GM12878 (cell line): ENCODE measurements around the gene GNLY. TPM values are rescaled to one million over a fixed set of nuclear protein-coding genes. Genes with fewer than 3 reads are reported as not detected.

ENCODE experiments used
- ATAC-seq: fragments of 200-7000 bp; cut with Tn5 transposase; 3 replicates; pipeline ENCODE4 v1.9.1; 2020; ENCODE audit warnings: mild to moderate bottlenecking, moderate library complexity
- BruUV-seq: library from RNA; stranded (reverse); fragments of 400-500 nt; replicated peaks from 2 replicates; lab custom pipeline; 2021; lab: Mats Ljungman, UMichigan
- CTCF ChIA-PET: fragments of 300-600 bp; sonication (Branson Sonifier 250); formaldehyde crosslinking; extraction: SDS; loops from one replicate; lab custom pipeline; 2021; ENCODE audit warnings: inconsistent platforms; lab: Yijun Ruan, JAX
- POLR2A ChIA-PET: fragments of 350-600 bp; formaldehyde crosslinking; extraction: SDS; loops from one replicate; lab custom pipeline; 2021; ENCODE audit warnings: inconsistent platforms; lab: Charles Lee
- RAD21 ChIA-PET: fragments of 300-600 bp; sonication (Branson Sonifier 250); formaldehyde crosslinking; loops from one replicate; lab custom pipeline; 2023; ENCODE audit warnings: antibody characterized with exemption; ENCODE audit not compliant: unreplicated experiment; lab: Charles Lee
- SMC1A ChIA-PET: fragments of 300-600 bp; sonication (Branson Sonifier 250); formaldehyde crosslinking; loops from one replicate; lab custom pipeline; 2023; ENCODE audit not compliant: unreplicated experiment, uncharacterized antibody; lab: Charles Lee
- DNase-seq: peaks from one replicate; pipeline ENCODE4 v3.0.0-alpha.2; 2011; ENCODE audit warnings: low read depth, low spot score
- FAIRE-seq: peaks from 3 replicates; lab custom pipeline; 2011; peaks lifted over from hg19 to GRCh38; lab: Jason Lieb, UNC
- H2AFZ ChIP-seq: 2 replicates; pipeline ENCODE4 v1.6.0; 2011; ENCODE audit warnings: low read depth, low read length, control low read depth; ENCODE audit not compliant: control insufficient read depth
- H3K27ac ChIP-seq: 2 replicates; pipeline ENCODE4 v1.5.1; 2011; ENCODE audit warnings: control low read depth; ENCODE audit not compliant: control insufficient read depth, insufficient read depth
- H3K27me3 ChIP-seq, 2 experiments: replicated peaks in 1 of 2; 2 replicates each; pipeline versions ENCODE4 v1.6.0 to v1.6.1; 2011; ENCODE audit warnings: low read length in 1 of 2; ENCODE audit not compliant: control insufficient read depth in 2 of 2, insufficient read depth in 2 of 2
- H3K36me3 ChIP-seq, 2 experiments: 2 replicates each; pipeline ENCODE4 v1.5.1; 2011; ENCODE audit warnings: low read length in 1 of 2; ENCODE audit not compliant: control insufficient read depth in 2 of 2, insufficient read depth in 2 of 2
- H3K4me1 ChIP-seq: 2 replicates; pipeline ENCODE4 v1.6.1; 2011; ENCODE audit warnings: mild to moderate bottlenecking, low read length, moderate library complexity, mixed read lengths; ENCODE audit not compliant: control insufficient read depth, insufficient read depth
- H3K4me2 ChIP-seq: 2 replicates; pipeline ENCODE4 v1.6.0; 2011; ENCODE audit warnings: control low read depth; ENCODE audit not compliant: control insufficient read depth, insufficient read depth
- H3K4me3 ChIP-seq: fragments of 200-600 bp; sonication (generic); 2 replicates; pipeline ENCODE4 v1.5.1; 2016
- H3K79me2 ChIP-seq: 2 replicates; pipeline ENCODE4 v1.6.0; 2011; ENCODE audit warnings: low read length; ENCODE audit not compliant: control insufficient read depth, insufficient read depth
- H3K9ac ChIP-seq: 2 replicates; pipeline ENCODE4 v1.8.0; 2011; ENCODE audit warnings: low read length, control low read depth, mixed read lengths; ENCODE audit not compliant: control insufficient read depth, insufficient read depth
- H3K9me3 ChIP-seq: replicated peaks from 3 replicates; pipeline ENCODE4 v1.5.1; 2011; ENCODE audit warnings: mild to moderate bottlenecking, low read length; ENCODE audit not compliant: control insufficient read depth, insufficient read depth
- H4K20me1 ChIP-seq: 2 replicates; pipeline ENCODE4 v1.6.0; 2011; ENCODE audit not compliant: control insufficient read depth, insufficient read depth
- ATF2 ChIP-seq: IDR thresholded peaks from 2 replicates; pipeline ENCODE4 v1.6.1; 2012; ENCODE audit warnings: low read length, inconsistent platforms
- CHD2 ChIP-seq: IDR thresholded peaks from 2 replicates; pipeline ENCODE4 v1.6.1; 2011; ENCODE audit warnings: low read depth, low read length, improper control_type of control experiment, borderline replicate concordance
- CHD4 ChIP-seq: fragments of 200-600 bp; sonication (generic); IDR thresholded peaks from 2 replicates; pipeline ENCODE4 v1.6.1; 2016; ENCODE audit warnings: mild to moderate bottlenecking
- JUND ChIP-seq: IDR thresholded peaks from 2 replicates; pipeline ENCODE4 v1.6.1; 2012; ENCODE audit warnings: low read depth, mild to moderate bottlenecking, low read length, improper control_type of control experiment, moderate library complexity
- NRF1 ChIP-seq: conservative IDR thresholded peaks from 2 replicates; pipeline ENCODE4 v1.6.1; 2011; ENCODE audit warnings: mild to moderate bottlenecking, low read depth, low read length, improper control_type of control experiment
- POLR2A ChIP-seq: IDR thresholded peaks from 2 replicates; pipeline ENCODE4 v1.6.1; 2011; ENCODE audit warnings: low read depth, mild to moderate bottlenecking, low read length
- SMAD1 ChIP-seq: fragments of 450-650 bp; IDR thresholded peaks from 2 replicates; pipeline ENCODE4 v1.6.1; 2018; ENCODE audit warnings: mild to moderate bottlenecking, low read depth; ENCODE audit not compliant: partially characterized antibody
- STAT1 ChIP-seq: fragments of 450-650 bp; conservative IDR thresholded peaks from 2 replicates; pipeline ENCODE4 v1.6.1; 2014; ENCODE audit warnings: antibody characterized with exemption, mild to moderate bottlenecking
- TCF3 ChIP-seq: IDR thresholded peaks from 2 replicates; pipeline ENCODE4 v1.6.1; 2012; ENCODE audit warnings: low read depth, mild to moderate bottlenecking, low read length, borderline replicate concordance; ENCODE audit not compliant: insufficient read depth
- ZNF207 ChIP-seq: fragments of 450-650 bp; IDR thresholded peaks from 2 replicates; pipeline ENCODE4 v1.6.1; 2014; ENCODE audit warnings: antibody characterized with exemption, mild to moderate bottlenecking, borderline replicate concordance
- WGBS: methylation state at CpG from one replicate; pipeline ENCODE4 v1.1.6; 2016; ENCODE audit warnings: low lambda C conversion rate; ENCODE audit not compliant: insufficient replicate concordance, insufficient coverage; ENCODE audit errors: missing lambda C conversion rate; 5-methylcytosine and 5-hydroxymethylcytosine counted together
- in situ Hi-C: fragments of 300-500 bp; cut with MboI; formaldehyde crosslinking; loops from 9 replicates; pipeline ENCODE4 v1.14.3; 2018; ENCODE audit warnings: mixed read lengths
- intact Hi-C: fragments of 100-400 bp; cut with micrococcal nuclease; formaldehyde crosslinking; loops from one replicate; pipeline ENCODE4 v1.14.2; 2022; ENCODE audit not compliant: unreplicated experiment
- polyA plus RNA-seq, 11 experiments: library from polyadenylated mRNA; depleted of rRNA in 4 of 11; unstranded in 6 of 11; stranded (reverse) in 5 of 11; fragments of >200 nt; fragmentation: Nextera tagmentation in 4 of 11; fragmentation: Illumina TruSeq in 1 of 11; extraction: Ambion mirVana in 4 of 11; extraction: Trizol in 1 of 11; gene quantifications; 1 replicate in 1 of 11; 2 replicates in 10 of 11; pipeline versions ENCODE4 v1.2.1 to v1.2.3, GENCODE V29; 2011 to 2016; ENCODE audit warnings: inconsistent platforms in 2 of 11, missing spikeins in 2 of 11, low read depth in 1 of 11
- total RNA-seq, 4 experiments: library from RNA; depleted of rRNA in 3 of 4; stranded (reverse); fragments of >200 nt in 3 of 4; fragmentation: Illumina TruSeq in 1 of 4; extraction: Trizol in 1 of 4; gene quantifications; 2 replicates each; pipeline versions ENCODE4 v1.2.1 to v1.2.3, GENCODE V29; 2013 to 2021
- TF ChIP-seq, protein P1 (sequence below): IDR thresholded peaks from 2 replicates; pipeline ENCODE4 v1.6.1; 2011; ENCODE audit warnings: low read depth, low read length, improper control_type of control experiment, borderline replicate concordance
- TF ChIP-seq, protein P2 (sequence below): fragments of 450-650 bp; IDR thresholded peaks from 2 replicates; pipeline ENCODE4 v1.6.1; 2016; ENCODE audit warnings: mild to moderate bottlenecking
- TF ChIP-seq, protein P3 (sequence below): fragments of 450-650 bp; IDR thresholded peaks from 2 replicates; pipeline ENCODE4 v1.6.1; 2018; ENCODE audit warnings: borderline replicate concordance, mild to moderate bottlenecking; ENCODE audit not compliant: partially characterized antibody
- TF ChIP-seq, protein P4 (sequence below): IDR thresholded peaks from 2 replicates; pipeline ENCODE4 v1.6.1; 2012; ENCODE audit warnings: mild to moderate bottlenecking, low read depth, low read length

GNLY gene
- total and polyA plus RNA-seq, 10 of the 15 experiments (the other 5 are each of a cell fraction or from before 2014, with no cell fraction given): 0.18 to 0.42 TPM; not detected in 8

- no peak overlapping the region for H3K27ac ChIP-seq
- in situ Hi-C loops: no loop called here
- H3K4me3 ChIP-seq: no peak overlapping the region
- H3K27me3 ChIP-seq: no peaks in the 10 kb centered on the region
- 67% methylated on average over 3 of the region's 3 CpGs for WGBS
- no peak overlapping the region for H3K4me2 ChIP-seq
- POLR2A ChIA-PET: no interaction called here
- TF ChIP-seq, protein P1, sequence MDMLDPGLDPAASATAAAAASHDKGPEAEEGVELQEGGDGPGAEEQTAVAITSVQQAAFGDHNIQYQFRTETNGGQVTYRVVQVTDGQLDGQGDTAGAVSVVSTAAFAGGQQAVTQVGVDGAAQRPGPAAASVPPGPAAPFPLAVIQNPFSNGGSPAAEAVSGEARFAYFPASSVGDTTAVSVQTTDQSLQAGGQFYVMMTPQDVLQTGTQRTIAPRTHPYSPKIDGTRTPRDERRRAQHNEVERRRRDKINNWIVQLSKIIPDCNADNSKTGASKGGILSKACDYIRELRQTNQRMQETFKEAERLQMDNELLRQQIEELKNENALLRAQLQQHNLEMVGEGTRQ: no peak
- TF ChIP-seq, protein P2, sequence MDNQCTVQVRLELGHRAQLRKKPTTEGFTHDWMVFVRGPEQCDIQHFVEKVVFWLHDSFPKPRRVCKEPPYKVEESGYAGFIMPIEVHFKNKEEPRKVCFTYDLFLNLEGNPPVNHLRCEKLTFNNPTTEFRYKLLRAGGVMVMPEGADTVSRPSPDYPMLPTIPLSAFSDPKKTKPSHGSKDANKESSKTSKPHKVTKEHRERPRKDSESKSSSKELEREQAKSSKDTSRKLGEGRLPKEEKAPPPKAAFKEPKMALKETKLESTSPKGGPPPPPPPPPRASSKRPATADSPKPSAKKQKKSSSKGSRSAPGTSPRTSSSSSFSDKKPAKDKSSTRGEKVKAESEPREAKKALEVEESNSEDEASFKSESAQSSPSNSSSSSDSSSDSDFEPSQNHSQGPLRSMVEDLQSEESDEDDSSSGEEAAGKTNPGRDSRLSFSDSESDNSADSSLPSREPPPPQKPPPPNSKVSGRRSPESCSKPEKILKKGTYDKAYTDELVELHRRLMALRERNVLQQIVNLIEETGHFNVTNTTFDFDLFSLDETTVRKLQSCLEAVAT: no peak
- TF ChIP-seq JUND (no peak), NRF1 (no peak), TCF3 (no peak), STAT1 (no peak), ZNF207 (no peak), POLR2A (no peak), ATF2 (no peak), CHD4 (no peak), SMAD1 (no peak), CHD2 (no peak)
- TF ChIP-seq, protein P3, sequence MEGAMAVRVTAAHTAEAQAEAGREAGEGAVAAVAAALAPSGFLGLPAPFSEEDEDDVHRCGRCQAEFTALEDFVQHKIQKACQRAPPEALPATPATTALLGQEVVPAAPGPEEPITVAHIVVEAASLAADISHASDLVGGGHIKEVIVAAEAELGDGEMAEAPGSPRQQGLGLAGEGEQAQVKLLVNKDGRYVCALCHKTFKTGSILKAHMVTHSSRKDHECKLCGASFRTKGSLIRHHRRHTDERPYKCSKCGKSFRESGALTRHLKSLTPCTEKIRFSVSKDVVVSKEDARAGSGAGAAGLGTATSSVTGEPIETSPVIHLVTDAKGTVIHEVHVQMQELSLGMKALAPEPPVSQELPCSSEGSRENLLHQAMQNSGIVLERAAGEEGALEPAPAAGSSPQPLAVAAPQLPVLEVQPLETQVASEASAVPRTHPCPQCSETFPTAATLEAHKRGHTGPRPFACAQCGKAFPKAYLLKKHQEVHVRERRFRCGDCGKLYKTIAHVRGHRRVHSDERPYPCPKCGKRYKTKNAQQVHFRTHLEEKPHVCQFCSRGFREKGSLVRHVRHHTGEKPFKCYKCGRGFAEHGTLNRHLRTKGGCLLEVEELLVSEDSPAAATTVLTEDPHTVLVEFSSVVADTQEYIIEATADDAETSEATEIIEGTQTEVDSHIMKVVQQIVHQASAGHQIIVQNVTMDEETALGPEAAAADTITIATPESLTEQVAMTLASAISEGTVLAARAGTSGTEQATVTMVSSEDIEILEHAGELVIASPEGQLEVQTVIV: no peak
- TF ChIP-seq, protein P4, sequence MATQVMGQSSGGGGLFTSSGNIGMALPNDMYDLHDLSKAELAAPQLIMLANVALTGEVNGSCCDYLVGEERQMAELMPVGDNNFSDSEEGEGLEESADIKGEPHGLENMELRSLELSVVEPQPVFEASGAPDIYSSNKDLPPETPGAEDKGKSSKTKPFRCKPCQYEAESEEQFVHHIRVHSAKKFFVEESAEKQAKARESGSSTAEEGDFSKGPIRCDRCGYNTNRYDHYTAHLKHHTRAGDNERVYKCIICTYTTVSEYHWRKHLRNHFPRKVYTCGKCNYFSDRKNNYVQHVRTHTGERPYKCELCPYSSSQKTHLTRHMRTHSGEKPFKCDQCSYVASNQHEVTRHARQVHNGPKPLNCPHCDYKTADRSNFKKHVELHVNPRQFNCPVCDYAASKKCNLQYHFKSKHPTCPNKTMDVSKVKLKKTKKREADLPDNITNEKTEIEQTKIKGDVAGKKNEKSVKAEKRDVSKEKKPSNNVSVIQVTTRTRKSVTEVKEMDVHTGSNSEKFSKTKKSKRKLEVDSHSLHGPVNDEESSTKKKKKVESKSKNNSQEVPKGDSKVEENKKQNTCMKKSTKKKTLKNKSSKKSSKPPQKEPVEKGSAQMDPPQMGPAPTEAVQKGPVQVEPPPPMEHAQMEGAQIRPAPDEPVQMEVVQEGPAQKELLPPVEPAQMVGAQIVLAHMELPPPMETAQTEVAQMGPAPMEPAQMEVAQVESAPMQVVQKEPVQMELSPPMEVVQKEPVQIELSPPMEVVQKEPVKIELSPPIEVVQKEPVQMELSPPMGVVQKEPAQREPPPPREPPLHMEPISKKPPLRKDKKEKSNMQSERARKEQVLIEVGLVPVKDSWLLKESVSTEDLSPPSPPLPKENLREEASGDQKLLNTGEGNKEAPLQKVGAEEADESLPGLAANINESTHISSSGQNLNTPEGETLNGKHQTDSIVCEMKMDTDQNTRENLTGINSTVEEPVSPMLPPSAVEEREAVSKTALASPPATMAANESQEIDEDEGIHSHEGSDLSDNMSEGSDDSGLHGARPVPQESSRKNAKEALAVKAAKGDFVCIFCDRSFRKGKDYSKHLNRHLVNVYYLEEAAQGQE: no peak
- TF ChIP-seq, all 136 proteins: peak for 0
- no TSS peak for BruUV-seq
- RAD21 ChIA-PET: no interaction called here
- DNase-seq (no peak), FAIRE-seq (no peak), ATAC-seq (no peak)
- no peaks in the 10 kb centered on the region for H4K20me1 ChIP-seq
- H3K79me2 ChIP-seq: no peaks in the 10 kb centered on the region
- no peaks in the 10 kb centered on the region for H3K9me3 ChIP-seq
- no peak overlapping the region for H3K9ac ChIP-seq
- CTCF ChIA-PET: interaction anchor here (1.5 kb wide), 1 partner anchor 16 kb away, joined by 5 read pairs; no protein-coding TSS in a partner anchor
- peaks cover 10 to 17% of the 10 kb centered on the region in 2 experiments for H3K36me3 ChIP-seq
- no peak overlapping the region for H2AFZ ChIP-seq
- intact Hi-C loops: no loop called here
- H3K4me1 ChIP-seq: no peaks in the 10 kb centered on the region
- SMC1A ChIA-PET: no interaction called here
Measured at GRCh38 chr2:85653996-85654395, 40.2 kb upstream of the GNLY start.
